Inferior parietal cortex (tissue), 1 donor: Measurements from ENCODE around the gene RUSF1.
A peak's percentile ranks its signal among the peaks of the same experiment; 100 is the strongest.
"Not testable (repeated sequence)": the region's sequence is repeated elsewhere in the genome, so short reads cannot be mapped to it uniquely, and the experiment has no call there.

Source experiments
- DNase-seq: peaks from one replicate; pipeline ENCODE4 v3.0.0-alpha.2; 2016; ENCODE audit errors: extremely low spot score

The RUSF1 gene

GRCh38 chr16:31507929-31508705 lies at the start of gene RUSF1:
TSS of gene RUSF1 (minus strand) at chr16:31508391. CDS start at chr16:31508373, 18 bp downstream.
- peak; percentile 90 for DNase-seq

GRCh38 chr16:31542763-31543162 lies 34.6 kb upstream of the RUSF1 start:
- no peak for DNase-seq

GRCh38 chr16:31539762-31540161 lies 31.6 kb upstream of the RUSF1 start:
- DNase-seq: not testable (repeated sequence)

GRCh38 chr16:31538243-31538598 lies 30.0 kb upstream of the RUSF1 start:
- DNase-seq: not testable (repeated sequence)

- DNase-seq: no peak
Measured at GRCh38 chr16:31537362-31538242, 29.4 kb upstream of the RUSF1 start.

DNA sequence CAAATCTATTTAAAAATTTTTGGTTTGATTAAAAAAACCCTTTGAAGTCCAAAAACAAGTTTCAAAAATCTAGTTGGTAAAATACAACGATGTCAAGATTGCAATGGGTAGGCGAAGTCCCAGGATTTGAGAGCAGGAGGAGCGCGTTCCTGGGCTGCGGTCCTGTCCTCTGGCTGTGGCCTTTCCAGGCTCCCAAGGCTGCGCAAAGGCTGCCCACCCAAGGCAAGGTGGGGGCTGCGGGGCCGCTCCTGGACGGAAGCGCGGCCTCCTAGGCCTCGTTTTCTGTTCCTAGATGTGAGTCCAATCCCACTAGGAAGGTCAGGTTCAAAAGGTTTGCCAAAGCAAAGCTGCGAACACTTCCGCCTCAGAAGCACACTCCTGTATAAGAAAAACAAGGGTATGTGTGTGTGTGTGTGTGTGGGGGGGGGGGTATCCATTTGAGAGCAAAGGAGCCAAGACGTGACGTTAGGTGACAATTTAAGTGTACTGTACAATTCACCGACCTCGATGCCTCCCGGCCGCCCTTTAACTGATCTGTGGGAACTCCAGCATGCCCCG lies 28.7 kb upstream of the RUSF1 start:
- DNase-seq: no peak

- no peak for DNase-seq
Measured at GRCh38 chr16:31535737-31536136, 27.5 kb upstream of the RUSF1 start.

- no peak for DNase-seq
Measured at GRCh38 chr16:31532896-31533295, 24.7 kb upstream of the RUSF1 start.

DNA sequence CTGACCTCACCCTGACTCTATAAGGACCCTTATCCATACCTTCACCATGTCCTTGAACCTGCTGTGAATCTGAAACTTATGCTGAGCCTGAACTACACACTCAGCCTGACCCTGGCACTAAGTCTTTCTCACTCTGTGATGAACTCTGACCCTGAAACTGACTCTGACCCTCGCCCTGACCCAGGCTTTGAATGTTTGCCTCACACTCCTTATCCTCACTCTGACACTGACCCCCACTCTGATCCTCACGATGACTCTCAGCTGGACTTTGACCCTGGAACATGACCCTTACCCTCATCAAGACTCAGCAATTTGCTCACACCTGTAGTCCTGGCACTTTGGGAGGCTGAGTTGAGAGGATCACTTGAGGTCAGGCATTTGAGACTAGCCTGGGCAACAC lies 23.9 kb upstream of the RUSF1 start:
- no peak for DNase-seq

DNA sequence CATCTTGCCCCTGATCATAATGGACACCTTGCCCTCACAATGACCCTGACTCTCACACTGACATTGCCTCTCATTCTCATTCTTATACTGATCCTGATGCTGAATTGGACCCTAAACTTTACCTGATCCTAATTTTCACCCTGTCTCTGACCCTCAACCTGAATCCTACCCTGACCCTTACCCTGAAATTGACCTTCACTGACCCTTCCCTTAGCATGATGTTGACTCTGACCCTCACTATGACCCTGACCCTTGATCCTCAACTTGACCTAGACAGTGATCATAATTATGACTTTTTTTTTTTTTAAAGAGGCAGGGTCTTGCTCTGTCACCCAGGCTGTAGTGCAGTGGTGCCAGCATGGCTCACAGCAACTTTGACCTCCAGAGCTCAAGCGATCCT lies 22.9 kb upstream of the RUSF1 start:
- no peak for DNase-seq

DNA sequence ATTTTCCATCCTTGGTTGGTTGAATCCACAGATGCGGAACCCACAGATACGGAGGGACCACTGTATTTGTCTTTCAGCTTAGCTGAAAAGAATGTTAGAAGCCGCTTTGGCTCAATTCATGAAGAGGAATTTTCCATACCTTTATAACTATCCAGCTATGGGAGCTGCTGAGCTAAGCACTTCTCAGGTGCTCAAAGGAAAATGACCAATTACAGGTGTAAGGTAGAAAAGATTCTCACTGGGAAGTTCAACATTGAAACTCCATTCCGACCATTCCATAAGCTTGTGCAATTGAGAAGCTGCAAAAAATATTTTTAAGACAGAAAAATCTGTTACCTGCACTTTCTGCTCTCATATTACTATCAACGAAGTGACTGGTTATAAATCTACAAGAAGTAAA lies 22.2 kb upstream of the RUSF1 start:
- no peak for DNase-seq

- DNase-seq: no peak
Measured at GRCh38 chr16:31529937-31530312, 21.7 kb upstream of the RUSF1 start.

GRCh38 chr16:31529108-31529936 lies 21.1 kb upstream of the RUSF1 start:
- DNase-seq: no peak

- DNase-seq: no peak
Measured at GRCh38 chr16:31528523-31529107, 20.4 kb upstream of the RUSF1 start.

DNA sequence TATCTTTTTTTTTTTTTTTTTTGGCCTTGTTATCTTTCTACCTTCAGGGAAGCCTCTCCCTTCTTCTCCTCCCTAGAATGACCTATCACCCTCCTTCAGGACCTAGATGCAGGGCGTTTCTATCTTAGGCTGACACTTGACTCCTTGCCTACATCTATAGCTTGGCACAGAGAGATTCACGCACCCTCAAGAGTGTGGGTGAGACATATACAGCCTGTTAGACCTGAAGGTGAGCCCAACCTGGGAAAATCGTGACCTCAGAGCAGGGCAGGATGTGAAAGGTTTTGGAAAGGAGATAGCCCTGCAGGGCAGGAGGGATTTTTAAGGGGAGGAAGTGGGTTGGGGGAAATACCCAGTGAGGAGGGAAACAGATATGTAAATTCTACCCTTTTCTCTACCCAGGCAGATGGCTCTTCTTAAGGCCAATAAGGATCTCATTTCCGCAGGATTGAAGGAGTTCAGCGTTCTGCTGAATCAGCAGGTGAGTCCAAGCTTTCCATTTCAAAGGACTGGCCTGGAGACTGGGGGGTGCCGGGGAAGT lies 19.6 kb upstream of the RUSF1 start, which contains the start of gene AHSP:
Gene AHSP (plus strand): TSS at position 167 of the 541 bp plus-strand sequence. CDS start 240 bp downstream, at position 407.
- DNase-seq: no peak

DNA sequence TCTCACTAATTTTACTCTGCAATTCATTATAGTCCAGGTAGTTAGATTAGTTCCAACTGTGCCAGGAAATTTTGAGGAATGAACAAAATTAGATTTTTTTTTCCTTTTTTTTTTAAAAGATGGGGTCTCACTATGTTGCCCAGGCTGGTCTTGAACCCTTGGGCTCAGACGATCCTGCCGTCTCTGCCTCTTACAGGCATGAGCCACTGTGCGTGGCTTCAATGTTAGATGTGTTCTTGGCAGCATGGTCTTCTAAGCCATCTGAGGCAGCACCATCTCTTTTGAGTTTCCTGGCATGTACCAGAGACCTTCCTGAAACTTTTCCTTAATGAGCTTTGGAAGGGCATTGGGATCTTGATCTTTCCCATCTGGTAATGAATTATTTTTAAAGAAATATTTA lies 16.9 kb upstream of the RUSF1 start:
- no peak for DNase-seq

- DNase-seq: not testable (repeated sequence)
Measured at GRCh38 chr16:31523768-31524167, 15.6 kb upstream of the RUSF1 start.

- no peak for DNase-seq
Measured at GRCh38 chr16:31522071-31522470, 13.9 kb upstream of the RUSF1 start.

DNA sequence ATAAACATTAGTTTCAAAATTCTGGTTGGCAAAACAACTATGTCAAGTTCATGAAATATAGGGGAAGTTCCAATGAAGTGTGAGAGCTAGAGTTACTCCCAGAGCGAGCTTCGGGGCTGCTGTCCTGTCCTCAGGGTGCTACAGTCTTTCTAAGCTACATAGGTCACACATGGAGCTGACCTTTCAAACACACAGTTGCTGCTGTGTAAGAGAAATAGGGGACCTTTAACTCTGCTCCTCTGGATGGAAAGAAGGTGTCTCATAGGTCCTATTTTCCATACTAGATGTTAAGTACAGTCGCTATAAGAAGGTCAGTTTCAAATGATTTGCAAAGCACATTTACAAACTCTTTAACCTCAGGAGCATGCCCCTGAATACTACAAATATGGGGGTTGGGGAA lies 13.2 kb upstream of the RUSF1 start:
- no peak for DNase-seq

- no peak for DNase-seq
Measured at GRCh38 chr16:31519759-31520431, 11.7 kb upstream of the RUSF1 start.
